ENCODE measurements around the gene CC2D2A.
A peak's percentile ranks its signal among the peaks of the same experiment; 100 is the strongest.

CC2D2A gene

GRCh38 chr4:15457406-15458201, 12.1 kb upstream of the CC2D2A start:
- Histone ChIP-seq H3K4me3 (ENCODE audit: low read depth, low read length) (no peak overlapping the region), H3K36me3 (no peaks in the 10 kb centered on the region), H3K4me1 (peaks cover 3% of the 10 kb centered on the region), H3K27me3 (no peaks in the 10 kb centered on the region), H3K9me3 (no peaks in the 10 kb centered on the region; the same call in 1 of the 2 replicates)
- peak; percentile 78 for TF ChIP-seq CTCF (IDR thresholded peaks at IDR 0.05; ENCODE audit: low read depth, low read length)
- DNase-seq = no peak

GRCh38 chr4:15458616-15459015, 11.1 kb upstream of the CC2D2A start:
- TF ChIP-seq CTCF (IDR thresholded peaks at IDR 0.05; ENCODE audit: low read depth, low read length) = no peak
- Histone ChIP-seq H3K27me3 (no peaks in the 10 kb centered on the region), H3K4me3 (ENCODE audit: low read depth, low read length) (no peak overlapping the region), H3K4me1 (peaks cover 3% of the 10 kb centered on the region), H3K36me3 (no peaks in the 10 kb centered on the region), H3K9me3 (no peaks in the 10 kb centered on the region; the same call in 1 of the 2 replicates)
- no peak for DNase-seq

GRCh38 chr4:15459706-15460105, 10.0 kb upstream of the CC2D2A start:
- Histone ChIP-seq H3K4me1 (peaks cover 3% of the 10 kb centered on the region), H3K9me3 (no peaks in the 10 kb centered on the region; the same call in 1 of the 2 replicates), H3K36me3 (no peaks in the 10 kb centered on the region), H3K27me3 (no peaks in the 10 kb centered on the region), H3K4me3 (ENCODE audit: low read depth, low read length) (no peak overlapping the region)
- DNase-seq = no peak
- no peak for TF ChIP-seq CTCF (IDR thresholded peaks at IDR 0.05; ENCODE audit: low read depth, low read length)

- no peaks in the 10 kb centered on the region for H3K4me1 ChIP-seq
Measured at GRCh38 chr4:15466596-15466995, 3.1 kb upstream of the CC2D2A start.

GRCh38 chr4:15470128-15470475, 420 bp downstream of the CC2D2A start:
- Histone ChIP-seq H3K36me3 (no peaks in the 10 kb centered on the region), H3K27me3 (peaks cover 3% of the 10 kb centered on the region), H3K9me3 (no peaks in the 10 kb centered on the region), H3K4me1 (no peaks in the 10 kb centered on the region), H3K4me3 (ENCODE audit: low read depth, low read length) (peak overlapping the region; percentile 40)
- no peak for TF ChIP-seq CTCF (IDR thresholded peaks at IDR 0.05; ENCODE audit: low read depth, low read length)
- no peak for DNase-seq

More at GRCh38 chr4:15466596-15466995, 3.1 kb upstream of the CC2D2A start:
- Histone ChIP-seq H3K27me3 (no peaks in the 10 kb centered on the region; the same call in 1 of the 2 replicates), H3K4me3 (ENCODE audit: low read depth, low read length) (no peak overlapping the region), H3K9me3 (no peaks in the 10 kb centered on the region), H3K36me3 (no peaks in the 10 kb centered on the region)
- TF ChIP-seq CTCF (IDR thresholded peaks at IDR 0.05; ENCODE audit: low read depth, low read length) = no peak
- DNase-seq = no peak

GRCh38 chr4:15476396-15476795, 6.7 kb downstream of the CC2D2A start:
- Histone ChIP-seq H3K4me3 (ENCODE audit: low read depth, low read length) (no peak overlapping the region), H3K36me3 (peaks cover 6% of the 10 kb centered on the region), H3K27me3 (peaks cover 3% of the 10 kb centered on the region; the same call in 1 of the 2 replicates), H3K4me1 (no peaks in the 10 kb centered on the region), H3K9me3 (no peaks in the 10 kb centered on the region)
- TF ChIP-seq CTCF (IDR thresholded peaks at IDR 0.05; ENCODE audit: low read depth, low read length) = no peak
- no peak for DNase-seq

All from BE2C (cell line).